GM12801 (cell line): ENCODE data around the gene DGKH.

Experiments used
- TF ChIP-seq, protein P1 (sequence below): IDR thresholded peaks from one replicate; pipeline ENCODE4 v1.5.1; 2011; ENCODE audit warnings: control low read depth; ENCODE audit not compliant: insufficient read length; ENCODE audit errors: extremely low read depth

The DGKH gene

GRCh38 chr13:42048342-42048683 lies at the start of gene DGKH:
DGKH (plus strand) TSS chr13:42048648; CDS start chr13:42048774, 126 bp downstream.
- TF ChIP-seq, protein P1, sequence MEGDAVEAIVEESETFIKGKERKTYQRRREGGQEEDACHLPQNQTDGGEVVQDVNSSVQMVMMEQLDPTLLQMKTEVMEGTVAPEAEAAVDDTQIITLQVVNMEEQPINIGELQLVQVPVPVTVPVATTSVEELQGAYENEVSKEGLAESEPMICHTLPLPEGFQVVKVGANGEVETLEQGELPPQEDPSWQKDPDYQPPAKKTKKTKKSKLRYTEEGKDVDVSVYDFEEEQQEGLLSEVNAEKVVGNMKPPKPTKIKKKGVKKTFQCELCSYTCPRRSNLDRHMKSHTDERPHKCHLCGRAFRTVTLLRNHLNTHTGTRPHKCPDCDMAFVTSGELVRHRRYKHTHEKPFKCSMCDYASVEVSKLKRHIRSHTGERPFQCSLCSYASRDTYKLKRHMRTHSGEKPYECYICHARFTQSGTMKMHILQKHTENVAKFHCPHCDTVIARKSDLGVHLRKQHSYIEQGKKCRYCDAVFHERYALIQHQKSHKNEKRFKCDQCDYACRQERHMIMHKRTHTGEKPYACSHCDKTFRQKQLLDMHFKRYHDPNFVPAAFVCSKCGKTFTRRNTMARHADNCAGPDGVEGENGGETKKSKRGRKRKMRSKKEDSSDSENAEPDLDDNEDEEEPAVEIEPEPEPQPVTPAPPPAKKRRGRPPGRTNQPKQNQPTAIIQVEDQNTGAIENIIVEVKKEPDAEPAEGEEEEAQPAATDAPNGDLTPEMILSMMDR, result no peak

DNA sequence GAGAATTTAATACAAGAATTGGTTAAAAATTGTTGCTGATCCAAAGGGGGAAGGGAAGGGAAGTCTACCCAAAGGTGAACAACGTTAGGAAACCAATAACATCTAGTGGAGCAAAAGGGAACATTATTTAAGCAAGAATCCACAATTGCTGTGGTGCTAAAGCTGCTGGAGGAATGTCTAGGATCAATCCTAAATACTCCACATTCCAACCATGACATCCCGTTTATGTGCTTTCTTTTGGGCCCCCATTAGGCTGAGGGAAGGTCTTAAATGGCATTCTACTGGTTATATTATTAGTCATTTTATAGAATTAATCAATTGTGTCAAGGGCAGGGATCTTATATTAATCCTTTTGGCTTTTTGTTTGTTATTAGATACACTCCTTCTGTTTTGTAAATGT lies 47.6 kb upstream of the DGKH start:
- TF ChIP-seq, protein P1, result no peak

- TF ChIP-seq, protein P1, result no peak
Observed at GRCh38 chr13:42001580-42001979, 46.9 kb upstream of the DGKH start.

DNA sequence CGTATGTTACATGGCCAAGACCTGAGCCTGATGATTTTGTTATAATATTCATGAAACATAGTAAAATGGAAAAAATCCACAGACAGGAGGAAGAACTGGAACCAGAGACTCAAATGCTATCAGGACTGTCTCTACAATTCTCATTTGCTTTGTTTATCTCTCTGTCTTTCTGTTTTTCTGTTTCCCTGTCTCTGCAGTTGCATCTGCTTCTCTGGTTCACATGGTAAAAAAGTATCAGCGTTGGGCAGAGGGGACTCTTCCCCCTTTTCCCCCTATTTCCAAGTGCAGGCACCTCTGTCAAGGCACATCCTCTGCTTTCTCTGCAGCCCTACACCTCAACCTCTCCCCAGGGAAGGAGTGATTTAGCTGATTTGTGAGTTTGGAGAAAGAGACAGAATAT lies 46.4 kb upstream of the DGKH start:
- TF ChIP-seq, protein P1, result no peak

- TF ChIP-seq, protein P1, result no peak
Observed at GRCh38 chr13:42007844-42008243, 40.6 kb upstream of the DGKH start.

DNA sequence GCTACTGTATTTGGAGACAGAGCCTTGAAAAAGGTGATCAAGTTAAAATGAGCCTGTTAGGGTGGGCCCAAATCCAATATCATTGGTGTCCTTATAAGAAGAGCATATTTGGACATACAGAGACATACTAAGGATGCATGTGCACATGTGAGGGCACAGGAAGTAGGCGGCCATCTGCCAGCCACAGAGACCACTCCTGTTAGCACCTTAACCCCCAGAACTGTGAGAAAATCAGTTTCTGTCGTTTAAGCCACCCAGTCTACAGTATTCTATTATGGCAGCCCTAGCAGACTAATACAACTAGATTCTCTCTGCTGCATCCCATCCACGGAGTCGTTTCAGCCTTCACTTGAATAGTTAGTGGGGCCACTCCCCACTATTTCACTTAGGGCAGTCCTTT lies 39.4 kb upstream of the DGKH start:
- TF ChIP-seq, protein P1, result no peak

DNA sequence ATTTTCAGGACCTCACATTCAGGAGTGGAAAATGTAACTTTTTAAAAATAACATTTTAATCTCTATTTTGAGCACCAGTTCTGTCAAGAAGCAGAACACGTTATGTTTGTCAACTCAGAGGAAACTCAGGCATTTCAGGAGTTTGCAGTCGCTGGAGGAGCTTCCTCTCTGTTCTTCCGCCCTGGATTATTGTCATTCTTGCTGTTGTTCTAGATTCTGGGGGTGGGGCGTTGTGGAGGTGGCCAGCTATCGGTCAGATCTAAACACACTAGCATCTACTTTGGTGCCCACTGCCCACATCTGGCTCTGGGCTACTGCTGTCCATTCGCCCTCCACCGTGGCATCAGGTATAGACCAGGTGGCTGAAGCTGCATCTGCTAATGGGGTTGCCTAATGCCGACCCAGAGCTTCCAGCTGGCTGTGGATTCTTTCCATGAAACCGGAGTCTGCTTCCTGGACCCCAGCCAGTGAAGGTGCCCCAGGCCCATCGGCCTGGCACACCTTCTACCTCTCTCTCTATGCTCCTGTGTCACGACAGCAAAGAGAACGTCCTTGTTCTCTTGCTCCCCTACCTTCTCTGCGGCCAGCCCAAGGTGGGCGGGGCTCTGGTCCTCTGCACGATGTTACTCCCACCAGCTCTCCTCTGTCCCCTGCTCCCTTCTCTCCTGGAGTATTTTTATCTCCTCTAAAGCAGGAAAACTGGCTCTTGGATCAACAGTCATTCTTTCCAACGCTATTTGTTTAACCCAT lies 36.7 kb upstream of the DGKH start:
- TF ChIP-seq, protein P1, result no peak

GRCh38 chr13:42014119-42014518 lies 34.3 kb upstream of the DGKH start:
- TF ChIP-seq, protein P1, result no peak
